IMR-90 (cell line): ENCODE measurements around the gene CLEC2A. TPM values are rescaled to one million over a fixed set of nuclear protein-coding genes. Genes with fewer than 3 reads are reported as not detected.

Experiments used
- ATAC-seq: fragments of 200-7000 bp; cut with Tn5 transposase; 2 replicates; pipeline ENCODE4 v1.9.1; 2020; ENCODE audit warnings: low read depth, mild to moderate bottlenecking, moderate library complexity
- BruUV-seq: library from RNA; stranded (reverse); fragments of 400-500 nt; replicated peaks from 2 replicates; lab custom pipeline; 2021; lab: Mats Ljungman, UMichigan
- CTCF ChIA-PET: fragments of 300-600 bp; formaldehyde crosslinking; extraction: SDS; loops from one replicate; lab custom pipeline; 2021; ENCODE audit warnings: antibody characterized with exemption; lab: Yijun Ruan, JAX
- POLR2A ChIA-PET: fragments of 300-600 bp; sonication (Branson Sonifier 250); formaldehyde crosslinking; loops from one replicate; lab custom pipeline; 2022; ENCODE audit warnings: antibody characterized with exemption; ENCODE audit not compliant: unreplicated experiment; lab: Charles Lee
- DNase-seq: peaks from one replicate; pipeline ENCODE4 v3.0.0; 2013
- H2AFZ ChIP-seq: replicated peaks from 2 replicates; pipeline ENCODE3; 2013; ENCODE audit warnings: low read length, mild to moderate bottlenecking; ENCODE audit not compliant: poor library complexity
- H2AK5ac ChIP-seq: 2 replicates; pipeline ENCODE4 v1.6.1; 2013; ENCODE audit warnings: low read depth, low read length, inconsistent platforms
- H2AK9ac ChIP-seq: replicated peaks from 2 replicates; pipeline ENCODE3; 2013; ENCODE audit warnings: mild to moderate bottlenecking, low read depth, low read length, moderate library complexity; ENCODE audit not compliant: poor library complexity
- H2BK120ac ChIP-seq: 2 replicates; pipeline ENCODE4 v1.6.1; 2013; ENCODE audit warnings: low read depth, low read length, inconsistent platforms
- H2BK15ac ChIP-seq: 3 replicates; pipeline ENCODE4 v1.6.1; 2013; ENCODE audit warnings: low read depth, low read length, inconsistent platforms
- H2BK20ac ChIP-seq: 2 replicates; pipeline ENCODE4 v1.6.1; 2013; ENCODE audit warnings: low read depth, mild to moderate bottlenecking, inconsistent platforms, low read length, moderate library complexity
- H2BK5ac ChIP-seq: 2 replicates; pipeline ENCODE4 v1.6.1; 2013; ENCODE audit warnings: mild to moderate bottlenecking, low read depth, low read length, inconsistent platforms; ENCODE audit not compliant: poor library complexity, severe bottlenecking
- H3K14ac ChIP-seq: replicated peaks from 2 replicates; pipeline ENCODE4 v1.6.1; 2013; ENCODE audit warnings: low read depth, low read length, inconsistent platforms
- H3K18ac ChIP-seq: 2 replicates; pipeline ENCODE4 v1.6.1; 2013; ENCODE audit warnings: low read depth, low read length, control low read depth
- H3K23ac ChIP-seq: 2 replicates; pipeline ENCODE4 v1.6.1; 2013; ENCODE audit warnings: low read depth, low read length, inconsistent platforms
- H3K27ac ChIP-seq: 2 replicates; pipeline ENCODE4 v1.5.1; 2013; ENCODE audit warnings: mild to moderate bottlenecking, control low read depth, low read length; ENCODE audit not compliant: insufficient read depth
- H3K27me3 ChIP-seq: 2 replicates; pipeline ENCODE4 v1.6.1; 2013; ENCODE audit warnings: low read length; ENCODE audit not compliant: control insufficient read depth, insufficient read depth
- H3K36me3 ChIP-seq: 2 replicates; pipeline ENCODE4 v1.6.1; 2013; ENCODE audit warnings: low read length, mixed read lengths; ENCODE audit not compliant: control insufficient read depth, insufficient read depth
- H3K4ac ChIP-seq: 2 replicates; pipeline ENCODE4 v1.6.1; 2013; ENCODE audit warnings: low read depth, low read length, inconsistent platforms
- H3K4me1 ChIP-seq: 2 replicates; pipeline ENCODE4 v1.6.1; 2013; ENCODE audit warnings: low read length, mixed read lengths; ENCODE audit not compliant: control insufficient read depth, insufficient read depth
- H3K4me2 ChIP-seq: 2 replicates; pipeline ENCODE4 v1.6.1; 2013; ENCODE audit warnings: low read depth, mild to moderate bottlenecking, control low read depth, low read length, moderate library complexity
- H3K4me3 ChIP-seq: 2 replicates; pipeline ENCODE4 v1.5.1; 2013; ENCODE audit warnings: low read depth, mild to moderate bottlenecking, control low read depth, low read length, moderate library complexity; ENCODE audit not compliant: insufficient read depth
- H3K56ac ChIP-seq: 2 replicates; pipeline ENCODE4 v1.6.1; 2013; ENCODE audit warnings: low read length, inconsistent platforms; ENCODE audit not compliant: insufficient read depth; ENCODE audit errors: extremely low read depth
- H3K79me1 ChIP-seq, 2 experiments: 2 replicates each; pipeline ENCODE4 v1.6.1; 2013; ENCODE audit warnings: low read length in 2 of 2, inconsistent platforms in 1 of 2, low read depth in 1 of 2
- H3K9ac ChIP-seq: 2 replicates; pipeline ENCODE4 v1.6.1; 2013; ENCODE audit warnings: low read depth, low read length, control low read depth
- H3K9me1 ChIP-seq: 2 replicates; pipeline ENCODE4 v1.6.1; 2013; ENCODE audit warnings: low read length, inconsistent platforms; ENCODE audit not compliant: insufficient read depth
- H3K9me3 ChIP-seq: 2 replicates; pipeline ENCODE4 v1.6.1; 2013; ENCODE audit warnings: low read length; ENCODE audit not compliant: control insufficient read depth, insufficient read depth
- H4K20me1 ChIP-seq: 2 replicates; pipeline ENCODE4 v1.6.1; 2013; ENCODE audit warnings: low read length, inconsistent platforms; ENCODE audit not compliant: insufficient read depth
- H4K5ac ChIP-seq: 2 replicates; pipeline ENCODE4 v1.6.1; 2013; ENCODE audit warnings: mild to moderate bottlenecking, low read depth, low read length, control low read depth
- H4K8ac ChIP-seq, 2 experiments: 2 replicates each; pipeline ENCODE4 v1.6.1; 2013; ENCODE audit warnings: low read depth in 2 of 2, low read length in 2 of 2, control low read depth in 1 of 2, inconsistent platforms in 1 of 2
- H4K91ac ChIP-seq: 2 replicates; pipeline ENCODE4 v1.6.1; 2013; ENCODE audit warnings: low read depth, low read length, inconsistent platforms; ENCODE audit not compliant: insufficient read depth
- BHLHE40 ChIP-seq: fragments of 150-350 bp; IDR thresholded peaks from 2 replicates; pipeline ENCODE4 v1.6.1; 2016; ENCODE audit warnings: mild to moderate bottlenecking, low read depth, low read length
- CEBPB ChIP-seq: IDR thresholded peaks from 2 replicates; pipeline ENCODE4 v1.6.1; 2012; ENCODE audit warnings: low read depth, low read length, improper control_type of control experiment
- CHD1 ChIP-seq: IDR thresholded peaks from 2 replicates; pipeline ENCODE4 v1.6.1; 2012; ENCODE audit warnings: low read depth, low read length, improper control_type of control experiment
- CTCF ChIP-seq: conservative IDR thresholded peaks from 2 replicates; pipeline ENCODE4 v1.5.1; 2012; ENCODE audit warnings: mild to moderate bottlenecking, low read depth, low read length, improper control_type of control experiment
- FOS ChIP-seq: fragments of 150-350 bp; IDR thresholded peaks from 2 replicates; pipeline ENCODE4 v1.6.1; 2016; ENCODE audit warnings: low read depth, low read length
- MAFK ChIP-seq: IDR thresholded peaks from 2 replicates; pipeline ENCODE4 v1.6.1; 2012; ENCODE audit warnings: low read depth, low read length, improper control_type of control experiment
- MAZ ChIP-seq: IDR thresholded peaks from 2 replicates; pipeline ENCODE4 v1.6.1; 2012; ENCODE audit warnings: low read depth, mild to moderate bottlenecking, low read length, improper control_type of control experiment, moderate library complexity, borderline replicate concordance
- MXI1 ChIP-seq: IDR thresholded peaks from 2 replicates; pipeline ENCODE4 v1.6.1; 2012; ENCODE audit warnings: low read depth, mild to moderate bottlenecking, low read length, moderate library complexity, borderline replicate concordance
- NFE2L2 ChIP-seq: fragments of 150-350 bp; IDR thresholded peaks from 2 replicates; pipeline ENCODE4 v1.6.1; 2016; ENCODE audit warnings: low read depth, mild to moderate bottlenecking, low read length
- POLR2A ChIP-seq: IDR thresholded peaks from 2 replicates; pipeline ENCODE4 v1.6.1; 2012; ENCODE audit warnings: mild to moderate bottlenecking, low read depth, low read length
- RAD21 ChIP-seq: IDR thresholded peaks from 2 replicates; pipeline ENCODE4 v1.6.1; 2012; ENCODE audit warnings: low read length, improper control_type of control experiment
- RCOR1 ChIP-seq: IDR thresholded peaks from 2 replicates; pipeline ENCODE4 v1.6.1; 2012; ENCODE audit warnings: mild to moderate bottlenecking, low read length, improper control_type of control experiment; ENCODE audit not compliant: insufficient replicate concordance
- SMC3 ChIP-seq: fragments of 150-350 bp; IDR thresholded peaks from 2 replicates; pipeline ENCODE4 v1.6.1; 2016; ENCODE audit warnings: low read depth, mild to moderate bottlenecking, antibody characterized with exemption, low read length, moderate library complexity
- WGBS, 2 experiments: methylation state at CpG; one replicate each; pipeline versions ENCODE4 v1.1.5 to v1.1.7; 2013; ENCODE audit warnings: missing lambda C conversion rate in 2 of 2; ENCODE audit not compliant: insufficient read length in 1 of 2; ENCODE audit errors: extremely low coverage in 2 of 2; 5-methylcytosine and 5-hydroxymethylcytosine counted together
- dilution Hi-C: fragments of 300-500 bp; cut with HindIII; formaldehyde crosslinking; loops from one replicate; pipeline ENCODE4 v1.14.3; 2018; ENCODE audit warnings: low sequenced_read_pairs; ENCODE audit not compliant: unreplicated experiment
- in situ Hi-C: fragments of 300-500 bp; cut with MboI; formaldehyde crosslinking; loops from 3 replicates; pipeline ENCODE4 v1.14.3; 2019; ENCODE audit warnings: low sequenced_read_pairs, inconsistent platforms, mixed read lengths
- intact Hi-C: fragments of 100-400 bp; cut with micrococcal nuclease; formaldehyde crosslinking; loops from 2 replicates; pipeline ENCODE4 v1.10.0; 2022
- polyA plus RNA-seq, 3 experiments: library from polyadenylated mRNA; depleted of rRNA; stranded (reverse); fragments of >200 nt; gene quantifications; 2 replicates each; pipeline ENCODE4 v1.2.3, GENCODE V29; 2012; ENCODE audit warnings: low replicate concordance in 1 of 3
- total RNA-seq: library from RNA; depleted of rRNA; stranded (reverse); fragments of >200 nt; gene quantifications from 2 replicates; pipeline ENCODE4 v1.2.3, GENCODE V29; 2012
- TF ChIP-seq, protein P1 (sequence below): fragments of 150-350 bp; IDR thresholded peaks from 2 replicates; pipeline ENCODE4 v1.6.1; 2017; ENCODE audit warnings: mild to moderate bottlenecking, antibody characterized with exemption, low read length, low read depth
- TF ChIP-seq, protein P2 (sequence below): fragments of 150-350 bp; IDR thresholded peaks from 2 replicates; pipeline ENCODE4 v1.6.1; 2016; ENCODE audit warnings: low read depth, mild to moderate bottlenecking, low read length, moderate library complexity, borderline replicate concordance

CLEC2A gene
- total and polyA plus RNA-seq, 2 of the 4 experiments (the other 2 are of a cell fraction): not detected

- H2BK15ac ChIP-seq: no peak overlapping the region
- TF ChIP-seq SMC3: no peak
- no peak for TF ChIP-seq BHLHE40
- TF ChIP-seq RCOR1: no peak
- no peak for TF ChIP-seq CTCF
- TF ChIP-seq MAFK: no peak
- TF ChIP-seq MXI1: no peak
- TF ChIP-seq CHD1: no peak
- no peak for TF ChIP-seq MAZ
- TF ChIP-seq NFE2L2: no peak
- TF ChIP-seq CEBPB: no peak
- TF ChIP-seq POLR2A: no peak
- TF ChIP-seq, protein P1, sequence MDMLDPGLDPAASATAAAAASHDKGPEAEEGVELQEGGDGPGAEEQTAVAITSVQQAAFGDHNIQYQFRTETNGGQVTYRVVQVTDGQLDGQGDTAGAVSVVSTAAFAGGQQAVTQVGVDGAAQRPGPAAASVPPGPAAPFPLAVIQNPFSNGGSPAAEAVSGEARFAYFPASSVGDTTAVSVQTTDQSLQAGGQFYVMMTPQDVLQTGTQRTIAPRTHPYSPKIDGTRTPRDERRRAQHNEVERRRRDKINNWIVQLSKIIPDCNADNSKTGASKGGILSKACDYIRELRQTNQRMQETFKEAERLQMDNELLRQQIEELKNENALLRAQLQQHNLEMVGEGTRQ: no peak
- TF ChIP-seq, protein P2, sequence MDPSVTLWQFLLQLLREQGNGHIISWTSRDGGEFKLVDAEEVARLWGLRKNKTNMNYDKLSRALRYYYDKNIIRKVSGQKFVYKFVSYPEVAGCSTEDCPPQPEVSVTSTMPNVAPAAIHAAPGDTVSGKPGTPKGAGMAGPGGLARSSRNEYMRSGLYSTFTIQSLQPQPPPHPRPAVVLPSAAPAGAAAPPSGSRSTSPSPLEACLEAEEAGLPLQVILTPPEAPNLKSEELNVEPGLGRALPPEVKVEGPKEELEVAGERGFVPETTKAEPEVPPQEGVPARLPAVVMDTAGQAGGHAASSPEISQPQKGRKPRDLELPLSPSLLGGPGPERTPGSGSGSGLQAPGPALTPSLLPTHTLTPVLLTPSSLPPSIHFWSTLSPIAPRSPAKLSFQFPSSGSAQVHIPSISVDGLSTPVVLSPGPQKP: no peak
- no peak for TF ChIP-seq FOS
- no peak for TF ChIP-seq RAD21
- no peak overlapping the region for H2AFZ ChIP-seq
- BruUV-seq: no TSS peak
- no peak overlapping the region for H3K4ac ChIP-seq
- no peaks in the 10 kb centered on the region for H3K9me1 ChIP-seq
- H2BK20ac ChIP-seq: no peak overlapping the region
- H2BK5ac ChIP-seq: no peak overlapping the region
- DNase-seq: no peak
- no peaks in the 10 kb centered on the region for H3K79me1 ChIP-seq
- no peak overlapping the region for H4K8ac ChIP-seq
- intact Hi-C loops (no loop called here), dilution Hi-C loops (no loop called here), in situ Hi-C loops (no loop called here)
- no peaks in the 10 kb centered on the region; the same call in 1 of the 2 replicates for H3K27me3 ChIP-seq
- H4K20me1 ChIP-seq: no peaks in the 10 kb centered on the region
- H3K14ac ChIP-seq: no peak overlapping the region
- H2AK5ac ChIP-seq: no peak overlapping the region
- no peak overlapping the region for H4K91ac ChIP-seq
- 60% methylated on average over 2 of the region's 4 CpGs; no CpG with 5 or more reads in 1 of the 2 experiments for WGBS, 2 experiments
- no peak overlapping the region for H4K5ac ChIP-seq
- H3K27ac ChIP-seq: no peak overlapping the region
- no peak overlapping the region for H3K4me2 ChIP-seq
- ChIA-PET CTCF (no interaction called here), POLR2A (no interaction called here)
- peaks cover 2% of the 10 kb centered on the region; the same call in 1 of the 2 replicates for H3K4me1 ChIP-seq
- no peak overlapping the region for H3K23ac ChIP-seq
- H3K9ac ChIP-seq: no peak overlapping the region
- no peak overlapping the region for H2BK120ac ChIP-seq
- H3K18ac ChIP-seq: no peak overlapping the region
- H3K36me3 ChIP-seq: no peaks in the 10 kb centered on the region
- no peak overlapping the region for H3K4me3 ChIP-seq
- no peak overlapping the region for H2AK9ac ChIP-seq
- no peak for ATAC-seq
- no peaks in the 10 kb centered on the region for H3K9me3 ChIP-seq
- no peak overlapping the region for H3K56ac ChIP-seq
Observed at GRCh38 chr12:9880532-9881078, 51.6 kb downstream of the CLEC2A start.
